NCI-H1105 treated with DMSO at 0.1 percent for 48 hours (cell line): Measurements from ENCODE around the gene GIPC1.
"Not testable (repeated sequence)": the region's sequence is repeated elsewhere in the genome, so short reads cannot be mapped to it uniquely, and the experiment has no call there.

Experiments used
- DNase-seq: peaks from one replicate; lab custom pipeline; 2025; lab: John Stamatoyannopoulos, UW

Gene GIPC1

DNA sequence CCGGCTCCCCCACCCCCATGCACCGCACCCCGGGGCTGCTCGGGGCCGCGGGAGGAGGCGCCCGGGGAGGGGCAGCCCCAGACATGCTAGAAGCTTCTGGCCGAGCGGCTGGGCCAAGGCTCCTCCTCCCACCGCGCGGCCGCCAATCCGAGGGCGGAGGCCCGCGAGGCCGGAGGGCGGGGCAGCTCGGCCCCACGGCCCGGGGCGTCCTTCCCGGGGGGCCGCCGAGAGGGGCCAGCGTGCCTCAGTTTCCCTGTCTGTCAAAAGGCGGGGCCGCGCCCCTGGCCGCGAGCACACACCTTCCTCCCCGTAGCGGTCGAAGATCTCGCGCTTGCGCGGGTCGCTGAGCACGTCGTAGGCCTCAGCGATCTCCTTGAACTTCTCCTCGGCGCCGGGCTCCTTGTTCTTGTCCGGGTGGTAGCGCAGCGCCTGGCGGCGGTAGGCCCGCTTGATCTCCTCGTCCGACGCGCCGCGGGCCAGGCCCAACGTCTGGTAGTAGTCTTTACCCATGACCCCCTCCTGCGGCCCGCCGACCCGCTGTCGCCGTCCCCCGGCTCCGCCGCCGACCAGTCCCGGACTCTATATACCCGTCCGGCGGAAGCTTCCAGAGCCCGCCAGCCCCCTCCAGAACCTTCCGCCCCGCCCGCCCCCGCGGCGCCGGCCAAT, 22.0 kb upstream of the GIPC1 start, which contains the start of gene DNAJB1:
DNAJB1 (minus strand) TSS at position 558 of the 666 bp plus-strand sequence; CDS start at position 510, 48 bp downstream.
- peak; percentile 48 for DNase-seq

DNA sequence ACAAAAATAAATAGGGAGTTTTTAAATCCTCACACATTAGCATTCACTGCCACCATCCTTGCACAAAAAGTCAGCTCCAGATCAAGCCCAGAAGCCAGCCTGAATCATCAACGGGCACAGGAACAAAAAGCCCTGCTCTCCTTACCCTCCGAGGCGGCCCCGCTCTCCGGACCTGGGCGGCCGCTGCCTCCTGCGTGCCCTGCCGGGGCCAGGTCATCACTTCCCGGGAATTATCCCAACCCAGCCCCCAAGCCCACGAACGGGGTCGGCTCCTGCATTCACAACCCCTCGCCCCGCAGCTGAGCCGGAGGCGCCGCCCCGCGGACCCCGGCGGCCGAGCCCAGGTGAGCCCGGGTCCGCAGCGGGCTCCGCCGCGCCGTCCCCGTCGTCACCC, 21.5 kb upstream of the GIPC1 start:
- no peak for DNase-seq

DNA sequence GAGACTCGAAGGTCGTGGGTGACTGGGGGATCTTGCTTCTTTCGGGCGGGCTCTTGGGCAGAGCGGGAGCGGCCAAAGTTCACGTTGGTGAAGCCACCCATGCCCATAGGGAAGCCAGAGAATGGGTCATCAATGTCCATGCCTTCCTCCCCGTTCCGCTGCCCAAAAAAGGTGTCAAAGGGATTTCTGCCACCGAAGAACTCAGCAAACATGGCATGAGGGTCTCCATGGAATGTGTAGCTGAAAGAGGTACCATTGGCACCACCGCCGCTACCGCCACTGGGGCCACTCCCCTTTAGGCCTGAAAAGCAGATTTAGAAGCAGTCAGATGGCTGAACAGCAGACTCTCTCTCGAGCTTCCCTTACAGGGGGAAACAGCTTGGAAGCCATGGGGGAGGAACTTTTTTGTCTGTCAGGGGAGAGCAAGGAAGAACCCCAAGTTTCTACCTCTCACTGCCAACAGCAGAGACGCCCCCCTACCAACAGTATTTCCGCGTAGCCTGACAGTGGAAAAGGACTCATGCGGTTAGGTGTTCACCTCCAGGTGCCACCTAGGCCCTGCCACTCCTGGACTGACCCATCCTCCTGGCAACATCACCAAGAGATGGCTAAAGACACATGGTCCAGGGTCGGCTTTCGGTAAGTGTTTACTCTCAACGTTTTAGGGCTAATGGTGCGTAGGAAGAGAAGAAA, 21.0 kb upstream of the GIPC1 start:
- DNase-seq, result no peak

DNA sequence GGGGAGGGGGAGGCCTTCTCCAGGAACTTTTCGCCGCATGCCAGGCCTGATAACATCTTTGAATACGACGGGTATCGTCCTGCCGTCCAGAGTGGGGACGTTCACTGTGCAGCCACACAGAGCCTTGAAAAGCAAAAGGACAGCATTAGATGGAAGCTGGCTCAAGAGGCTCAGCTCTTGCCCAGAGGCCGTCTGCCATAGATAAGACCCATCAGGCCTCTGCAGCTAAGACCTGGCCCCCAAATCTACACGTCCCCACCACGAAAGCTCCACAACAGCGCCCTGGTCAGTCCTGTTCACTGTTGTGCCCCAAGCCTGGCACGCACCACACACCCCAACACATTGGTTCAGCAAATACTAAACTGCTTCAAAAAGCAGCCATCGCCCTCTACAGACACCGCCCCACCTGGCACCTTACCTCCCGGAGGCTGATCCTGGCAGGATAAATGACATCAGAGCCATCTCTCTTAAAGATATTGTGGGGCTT, 20.2 kb upstream of the GIPC1 start:
- DNase-seq, result no peak

DNA sequence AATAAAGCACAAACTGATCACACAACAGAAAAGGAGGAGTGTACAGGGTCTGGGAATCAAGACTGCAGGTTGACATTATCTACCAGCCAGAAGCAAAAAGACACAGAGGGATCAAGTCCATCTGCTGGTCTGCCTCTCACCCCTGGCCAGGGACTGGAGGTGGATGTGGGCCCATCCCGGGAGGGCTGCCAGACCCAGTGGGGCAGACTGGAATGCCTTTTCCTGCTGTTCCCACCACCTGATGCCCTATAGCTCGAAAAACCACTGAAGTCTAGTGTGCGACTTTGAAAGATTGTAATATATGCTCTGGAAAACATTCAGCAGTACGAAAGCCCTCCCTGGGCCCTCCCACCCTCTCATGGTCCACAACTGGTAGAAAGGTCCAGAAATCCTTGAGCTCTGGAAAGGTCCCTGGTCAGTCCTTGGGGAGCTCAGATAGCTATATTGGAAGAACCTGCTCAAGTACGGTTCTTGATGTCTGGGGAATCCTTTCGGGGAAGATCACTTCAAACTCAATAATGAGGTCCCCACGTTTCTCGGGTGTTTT, 19.6 kb upstream of the GIPC1 start:
- no peak for DNase-seq

DNA sequence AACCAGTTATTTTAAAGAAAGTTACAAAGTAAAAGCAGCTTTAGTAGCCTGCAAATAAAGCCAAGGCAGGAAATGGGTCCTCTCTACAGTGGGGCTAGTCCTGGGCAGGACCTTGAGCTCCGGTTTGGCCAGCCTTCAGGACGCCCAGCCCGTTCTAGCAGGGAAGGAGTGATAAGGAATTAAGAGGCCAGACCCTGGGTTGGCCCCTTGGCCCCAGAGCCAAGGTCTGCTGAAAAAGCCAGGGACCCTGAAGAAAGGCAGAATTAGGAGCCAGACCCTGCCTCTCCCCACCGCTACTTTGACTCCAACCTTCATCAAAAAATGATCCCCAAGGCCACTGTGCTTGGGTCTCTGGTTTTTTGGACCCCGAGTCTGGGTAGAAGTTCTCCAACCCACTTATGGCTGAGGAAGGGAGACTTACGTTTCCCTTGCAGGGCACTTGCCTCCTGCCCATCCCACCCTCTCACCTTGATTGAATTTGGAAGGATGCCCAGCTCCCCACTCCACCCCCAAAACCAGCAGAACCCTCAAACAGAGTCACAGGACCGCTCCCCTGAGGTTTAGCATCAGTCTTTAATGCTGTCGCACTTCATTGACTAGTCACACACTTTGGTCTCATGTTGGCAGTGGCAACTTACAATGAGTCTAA, 18.4 kb upstream of the GIPC1 start:
- DNase-seq, result no peak

DNA sequence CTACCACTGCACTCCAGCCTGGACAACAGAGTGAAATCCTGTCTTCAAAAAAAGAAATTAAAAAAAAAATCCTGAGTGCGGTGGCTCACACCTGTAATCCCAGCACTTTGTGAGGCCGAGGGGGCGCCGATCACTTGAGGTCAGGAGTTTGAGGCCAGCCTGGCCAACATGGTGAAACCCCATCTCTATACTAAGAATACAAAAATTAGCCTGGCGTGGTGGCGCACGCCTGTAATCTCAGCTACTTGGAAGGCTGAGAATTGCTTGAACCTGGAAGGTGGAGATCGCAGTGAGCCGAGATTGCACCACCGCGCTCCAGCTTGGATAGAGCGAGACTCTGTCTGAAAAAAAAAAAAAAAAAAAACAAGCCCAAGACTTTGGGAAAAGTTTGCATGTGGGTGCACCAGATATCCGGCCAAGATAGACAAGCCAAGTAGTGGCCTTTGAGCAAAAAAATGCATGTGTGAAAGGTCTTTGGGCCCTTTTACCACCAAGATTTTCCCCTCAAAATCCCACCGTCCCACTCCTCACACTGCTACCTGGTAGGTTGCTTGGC, 16.6 kb upstream of the GIPC1 start:
- no peak for DNase-seq

DNA sequence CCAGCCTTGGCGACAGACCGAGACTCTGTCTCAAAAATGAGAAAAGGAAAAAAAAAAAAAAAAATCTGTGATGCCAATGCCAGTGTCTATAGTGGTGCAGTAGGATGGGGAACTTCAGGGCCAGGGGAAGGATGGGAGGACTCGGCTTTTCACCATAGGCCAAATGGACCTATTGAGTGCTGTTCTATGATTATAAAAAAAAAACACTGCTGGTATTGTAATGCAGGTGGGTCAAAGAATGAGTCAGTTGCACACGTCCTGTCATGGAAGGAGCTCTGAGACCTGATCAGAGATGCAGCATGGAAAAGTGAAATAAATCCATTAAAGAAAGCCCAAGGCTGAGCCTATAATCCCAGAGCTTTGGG, 15.3 kb upstream of the GIPC1 start:
- DNase-seq, result no peak

DNA sequence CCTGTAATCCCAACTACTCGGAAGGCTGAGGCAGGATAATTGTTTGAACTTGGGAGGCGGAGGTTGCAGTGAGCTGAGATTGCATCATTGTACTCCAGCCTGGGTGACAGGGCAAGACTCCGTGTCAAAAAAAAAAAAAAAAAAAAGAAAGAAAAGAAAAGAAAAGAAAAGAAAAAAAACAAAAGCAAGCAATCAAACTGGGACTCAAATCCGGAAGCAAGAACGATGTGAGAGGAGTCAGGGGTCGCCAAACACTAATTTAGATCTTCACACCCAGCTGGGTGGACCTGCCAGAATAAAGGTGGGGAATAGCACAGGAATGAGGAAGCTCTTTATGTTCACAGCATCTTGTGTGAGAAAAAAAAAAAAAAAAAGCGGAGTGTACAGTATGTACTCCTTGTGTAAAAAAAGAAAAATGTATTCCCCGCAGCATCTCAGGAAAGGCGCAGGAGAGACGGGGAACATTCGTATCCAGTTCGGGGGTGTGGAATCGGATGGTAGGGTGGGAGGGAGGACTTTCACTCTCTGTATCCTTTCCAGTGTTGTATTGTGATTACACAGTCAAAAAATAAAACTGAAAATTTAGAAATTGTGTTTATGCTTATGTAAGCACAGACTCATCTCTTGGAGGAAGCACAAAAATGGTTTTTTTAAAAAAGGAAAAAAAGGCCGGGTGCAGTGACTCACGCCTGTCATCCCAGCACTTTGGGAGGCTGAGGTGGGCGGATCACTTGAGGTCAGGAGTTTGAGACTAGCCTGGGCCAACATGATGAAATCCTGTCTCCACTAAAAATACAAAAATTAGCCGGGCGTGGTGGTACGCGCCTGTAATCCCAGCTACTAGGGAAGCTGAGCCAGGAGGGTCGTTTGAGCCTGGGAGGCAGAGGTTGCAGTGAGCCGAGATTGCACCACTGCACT, 14.6 kb upstream of the GIPC1 start:
- no peak for DNase-seq

DNA sequence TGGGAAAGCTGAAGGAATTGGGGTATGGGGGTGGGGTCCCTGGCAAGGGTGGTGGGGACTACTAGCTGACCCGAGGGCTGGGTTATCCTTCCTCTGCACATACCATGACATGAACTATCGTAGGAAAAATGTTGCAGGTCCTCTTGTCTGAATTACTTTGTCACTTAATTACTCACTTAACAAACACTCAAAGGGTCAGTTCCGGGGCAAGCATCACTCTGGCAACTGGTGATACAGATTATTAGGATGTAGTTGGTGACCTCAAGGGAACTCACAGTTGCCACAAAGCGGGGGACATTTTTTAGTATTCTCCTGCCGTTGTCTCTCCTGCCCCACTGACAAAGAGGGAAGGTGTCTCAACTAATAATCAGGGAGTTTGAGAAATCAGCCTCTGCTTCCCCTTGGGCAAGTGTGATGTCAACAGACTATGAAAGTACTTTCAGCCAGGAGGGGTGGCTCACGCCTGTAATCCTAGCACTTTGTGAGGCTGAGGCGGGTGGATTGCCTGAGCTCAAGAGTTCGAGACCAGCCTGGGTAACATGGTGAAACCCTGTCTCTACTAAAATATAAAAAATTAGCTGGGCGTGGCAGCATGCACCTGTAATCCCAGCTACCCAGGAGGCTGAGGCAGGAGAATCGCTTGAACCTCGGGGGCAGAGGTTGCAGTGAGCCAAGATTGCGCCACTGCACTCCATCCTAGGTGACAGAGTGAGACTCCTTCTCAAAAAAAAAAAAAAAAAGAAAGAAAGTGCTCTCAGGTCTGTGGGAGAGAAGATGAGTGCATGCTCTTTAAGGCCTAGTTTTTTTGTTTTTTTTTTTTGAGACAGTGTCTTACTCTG, 12.0 kb upstream of the GIPC1 start:
- DNase-seq, result no peak

DNA sequence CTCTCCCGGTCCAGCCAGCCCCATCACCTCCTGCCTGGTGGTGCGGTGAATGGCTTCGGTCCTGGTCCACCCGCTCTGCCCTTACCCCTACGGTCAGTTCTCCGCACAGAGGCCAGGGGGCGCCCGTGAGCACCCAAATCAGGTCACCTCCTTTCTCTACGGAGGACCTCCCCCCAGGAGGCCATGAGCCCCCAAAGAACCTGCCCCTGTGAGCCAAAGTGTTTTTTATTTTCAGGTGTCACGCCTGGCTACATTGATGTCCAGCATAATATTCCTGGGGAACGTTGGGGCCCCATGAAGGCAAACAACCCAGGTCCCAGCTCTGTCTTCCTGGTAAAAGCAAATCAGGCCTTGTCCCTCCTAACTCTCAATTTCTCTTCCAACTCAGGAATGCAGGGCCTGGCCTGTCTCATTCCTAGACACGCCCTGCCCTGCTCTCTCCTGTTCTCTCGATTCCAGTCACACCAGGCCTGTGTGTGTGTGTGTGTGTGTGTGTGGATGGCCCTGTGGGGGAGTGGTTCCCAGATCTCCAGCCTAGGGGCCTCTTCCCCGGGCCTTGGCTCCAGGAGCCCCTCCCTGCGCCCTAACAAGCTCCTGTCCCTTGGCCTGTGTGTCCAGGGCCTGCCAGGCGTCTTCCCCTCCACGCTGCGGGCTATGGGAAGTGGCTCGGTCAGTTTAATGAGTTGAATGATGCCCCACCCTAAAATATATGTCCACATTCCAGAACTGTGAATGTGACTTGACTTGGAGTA, 9.7 kb upstream of the GIPC1 start:
- no peak for DNase-seq

DNA sequence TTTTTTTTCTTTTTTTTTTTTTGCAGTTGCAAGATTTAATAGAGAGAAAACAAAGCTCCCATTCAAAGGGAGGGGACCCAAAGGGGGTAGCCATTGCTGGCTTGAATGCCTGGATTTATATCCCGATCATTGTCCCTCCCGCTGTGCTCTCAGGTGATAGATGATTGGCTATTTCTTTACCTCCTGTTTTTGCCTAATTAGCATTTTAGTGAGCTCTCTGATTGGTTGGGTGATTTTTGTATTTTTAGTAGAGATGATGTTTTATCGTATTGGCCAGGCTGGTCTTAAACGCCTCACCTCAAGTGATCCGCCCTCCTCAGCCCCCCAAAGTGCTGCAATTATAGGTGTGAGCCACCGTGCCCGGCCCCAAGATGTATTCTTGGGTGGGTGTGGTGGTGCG, 8.6 kb upstream of the GIPC1 start:
- not testable (repeated sequence) for DNase-seq

DNA sequence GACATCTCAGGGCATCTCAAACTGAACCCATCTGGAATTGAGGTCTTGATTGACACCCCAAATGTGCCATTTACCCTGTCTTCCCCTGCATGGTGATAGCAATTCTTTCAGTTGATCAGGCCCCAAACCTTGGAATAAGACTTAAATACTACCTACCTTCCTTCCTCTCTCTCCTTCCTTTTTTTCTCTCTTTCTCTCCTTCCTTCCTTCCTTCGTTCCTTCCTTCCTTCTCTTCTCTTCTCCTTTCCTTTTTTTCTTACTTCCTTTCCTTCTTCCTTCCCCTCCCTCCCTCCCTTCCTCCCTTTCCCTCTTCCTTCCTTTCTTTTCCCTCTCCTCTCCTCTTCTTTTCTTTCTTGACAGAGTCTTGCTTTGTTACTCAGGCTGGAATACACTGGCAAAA, 7.4 kb upstream of the GIPC1 start:
- no peak for DNase-seq

DNA sequence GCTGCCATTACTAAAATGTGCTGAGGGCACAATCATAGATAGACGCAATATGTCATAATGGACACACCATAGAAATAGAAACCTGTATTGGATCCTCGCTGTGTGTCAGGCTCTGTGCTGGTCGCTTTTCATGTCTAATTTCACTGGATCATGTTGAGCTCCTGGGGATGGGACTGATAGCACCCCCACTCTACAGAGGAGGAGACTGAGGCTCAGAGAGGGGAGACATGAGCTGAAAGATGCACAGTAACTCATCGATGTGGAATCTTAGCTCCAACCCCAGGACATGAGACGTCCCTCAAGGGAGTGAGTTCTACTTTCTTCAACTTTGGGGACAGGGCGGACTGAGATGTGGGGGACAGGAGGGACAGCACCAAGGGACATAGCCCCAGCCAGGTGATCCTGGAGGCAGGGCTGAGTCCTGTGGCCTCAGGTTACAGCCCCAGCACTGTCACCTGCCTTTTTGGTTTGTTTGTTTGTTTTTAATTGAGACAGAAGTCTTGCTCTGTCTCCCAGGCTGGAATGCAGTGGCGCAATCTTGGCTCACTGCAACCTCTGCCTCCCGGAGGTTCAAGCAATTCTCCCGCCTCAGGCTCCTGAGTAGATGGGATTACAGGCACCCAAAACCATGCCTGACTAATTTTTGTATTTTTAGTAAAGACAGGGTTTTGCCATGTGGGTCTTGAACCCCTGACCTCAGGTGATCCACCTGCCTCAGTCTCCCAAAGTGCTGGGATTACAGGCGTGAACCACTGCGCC, 6.6 kb upstream of the GIPC1 start:
- no peak for DNase-seq

DNA sequence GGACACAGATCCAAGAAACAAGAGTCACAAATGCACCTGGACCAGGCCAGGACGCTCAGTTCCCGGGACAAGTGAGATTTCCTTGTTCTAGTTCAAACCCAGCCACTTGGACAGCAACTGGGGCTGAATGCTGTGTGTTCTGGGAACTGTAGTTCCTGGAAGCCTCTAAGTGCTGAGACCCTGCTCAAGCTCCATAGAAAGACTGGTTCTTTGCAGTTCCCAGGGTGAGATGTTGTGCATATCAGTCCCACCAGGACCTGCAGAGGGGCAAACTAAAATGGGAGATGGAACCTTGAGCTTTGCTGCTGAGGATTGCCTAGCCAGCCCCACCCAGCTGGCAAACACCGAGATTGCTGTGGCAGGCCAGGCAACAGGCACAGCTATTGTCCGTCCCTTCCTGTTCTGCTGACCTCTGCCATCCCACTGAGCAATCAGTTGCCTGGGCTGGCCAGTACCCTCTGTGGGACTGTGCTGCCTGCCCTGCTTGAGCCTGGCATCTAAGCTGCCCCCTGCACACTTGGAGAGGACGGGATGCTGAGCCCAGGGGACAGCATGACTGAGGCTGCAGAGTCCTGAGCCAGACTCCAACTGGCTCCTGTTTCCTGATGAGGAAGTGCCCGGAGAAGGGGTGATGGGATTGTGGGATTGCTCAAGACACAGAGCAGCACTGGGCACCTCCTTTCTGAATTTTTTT, 1.4 kb upstream of the GIPC1 start:
- no peak for DNase-seq

DNA sequence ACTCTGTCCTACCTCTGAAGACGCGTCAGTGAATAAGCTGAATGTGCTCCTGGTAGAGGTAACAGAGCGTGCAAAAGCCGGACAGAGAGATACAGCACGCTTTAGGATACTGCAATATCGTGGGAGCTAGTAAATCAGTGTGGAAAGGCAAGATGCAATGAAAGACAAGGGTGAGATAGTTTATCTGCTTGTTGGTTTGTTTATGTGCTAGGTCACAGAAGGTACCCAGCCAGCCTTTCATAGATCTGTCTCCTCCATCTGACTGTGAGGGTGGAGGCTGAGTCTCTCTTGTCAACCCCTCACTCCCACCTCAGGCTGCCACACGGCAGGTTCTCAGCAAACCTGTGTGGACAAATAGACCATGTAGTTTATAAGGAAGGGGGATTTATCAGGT, 904 bp upstream of the GIPC1 start:
- peak; percentile 11 for DNase-seq

DNA sequence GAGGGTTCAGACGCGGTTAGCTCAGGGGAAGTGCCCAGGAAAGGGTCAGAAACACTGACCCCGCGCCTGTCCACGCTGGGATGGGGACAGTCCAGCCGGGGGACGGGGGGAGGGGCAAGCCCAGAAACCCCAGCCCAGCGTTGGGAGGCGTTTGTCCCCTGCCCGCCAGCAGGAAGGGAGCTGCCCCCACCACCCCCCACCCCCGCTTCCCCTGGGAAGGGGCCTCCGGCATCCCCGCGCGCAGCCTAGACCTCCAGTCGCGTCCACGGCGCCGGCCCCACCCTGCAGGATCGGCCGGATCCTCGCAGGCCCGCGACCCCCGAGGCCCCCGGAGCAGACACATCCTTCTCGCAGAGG, 277 bp downstream of the GIPC1 start:
- DNase-seq, result no peak

DNA sequence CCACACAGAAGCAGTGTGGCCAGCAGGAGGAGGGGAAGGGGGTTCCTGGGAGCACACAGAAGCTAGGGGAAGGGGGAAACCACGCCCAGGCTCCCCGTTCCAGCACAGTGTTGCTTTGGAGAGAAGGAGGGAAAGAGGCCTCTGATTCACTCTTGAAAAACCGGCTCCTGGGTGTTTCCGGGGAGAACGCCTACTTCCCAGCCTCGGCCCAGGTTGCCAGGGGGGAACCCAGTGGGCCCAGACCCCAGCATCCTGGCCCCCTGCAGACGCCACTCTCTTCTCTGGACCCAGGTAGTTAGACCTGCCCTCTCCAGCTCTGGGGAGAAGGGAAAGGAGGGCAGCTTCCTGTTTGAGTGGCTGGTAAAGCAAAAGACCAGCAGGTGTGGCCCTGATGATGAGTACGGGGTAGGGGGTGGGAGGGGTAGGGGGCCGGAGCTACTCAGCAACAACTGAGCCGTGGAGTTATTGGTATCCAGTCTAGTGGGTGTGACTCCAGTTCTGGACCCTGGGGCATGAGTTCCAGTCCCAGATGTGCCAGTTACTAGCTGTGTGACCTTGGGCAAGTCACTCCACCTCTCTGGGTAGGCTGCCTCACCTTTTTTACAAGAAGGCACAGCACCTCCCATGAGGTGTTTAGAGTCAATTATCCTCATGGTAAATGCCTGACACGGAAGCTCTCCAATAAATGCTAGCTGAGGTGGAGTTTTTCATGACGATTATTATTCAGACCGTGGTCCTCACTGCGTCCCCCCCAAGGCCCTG, 836 bp downstream of the GIPC1 start:
- DNase-seq, result no peak
